HG02763 (cell line): ENCODE data around the gene ICOSLG.
"Not testable (repeated sequence)": the region's sequence is repeated elsewhere in the genome, so short reads cannot be mapped to it uniquely, and the experiment has no call there.

Experiments used
- ATAC-seq: cut with Tn5 transposase; IDR thresholded peaks from one replicate; pipeline ENCODE4 v1.9.1; 2021; ENCODE audit warnings: mild to moderate bottlenecking, moderate library complexity; ENCODE audit not compliant: unreplicated experiment

ICOSLG gene

GRCh38 chr21:44265734-44266270 is 25.1 kb upstream of the ICOSLG start:
- ATAC-seq, result no peak

- no peak for ATAC-seq
Measured at GRCh38 chr21:44263768-44264167, 23.0 kb upstream of the ICOSLG start.

- no peak for ATAC-seq
Measured at GRCh38 chr21:44263221-44263760, 22.5 kb upstream of the ICOSLG start.

- no peak for ATAC-seq
Measured at GRCh38 chr21:44262338-44263056, 21.8 kb upstream of the ICOSLG start.

GRCh38 chr21:44261675-44262295 is 21.0 kb upstream of the ICOSLG start, which contains the start of gene DNMT3L:
Gene DNMT3L (minus strand): TSS chr21:44261897. CDS start chr21:44261259, 638 bp downstream.
- ATAC-seq, result no peak

- no peak for ATAC-seq
Measured at GRCh38 chr21:44260791-44261631, 20.3 kb upstream of the ICOSLG start.

- ATAC-seq, result no peak
Measured at GRCh38 chr21:44260066-44260465, 19.3 kb upstream of the ICOSLG start.

- no peak for ATAC-seq
Measured at GRCh38 chr21:44259082-44259705, 18.5 kb upstream of the ICOSLG start.

- no peak for ATAC-seq
Measured at GRCh38 chr21:44258056-44258725, 17.4 kb upstream of the ICOSLG start.

- no peak for ATAC-seq
Measured at GRCh38 chr21:44255511-44255981, 14.8 kb upstream of the ICOSLG start.

- ATAC-seq, result no peak
Measured at GRCh38 chr21:44253832-44254710, 13.3 kb upstream of the ICOSLG start.

GRCh38 chr21:44249204-44250037 is 8.7 kb upstream of the ICOSLG start:
- not testable (repeated sequence) for ATAC-seq

GRCh38 chr21:44247904-44248303 is 7.2 kb upstream of the ICOSLG start:
- not testable (repeated sequence) for ATAC-seq

- ATAC-seq, result peak; percentile 36
Measured at GRCh38 chr21:44243980-44244379, 3.2 kb upstream of the ICOSLG start.

GRCh38 chr21:44241281-44241680 is 538 bp upstream of the ICOSLG start:
- peak; percentile 28 for ATAC-seq

- ATAC-seq, result not testable (repeated sequence)
Measured at GRCh38 chr21:44240353-44240752, 390 bp downstream of the ICOSLG start.

GRCh38 chr21:44229561-44229960 is 11.2 kb downstream of the ICOSLG start:
- not testable (repeated sequence) for ATAC-seq

- ATAC-seq, result not testable (repeated sequence)
Measured at GRCh38 chr21:44228109-44228508, 12.6 kb downstream of the ICOSLG start.
